GM12873 (cell line): ENCODE results near the gene GLCE.

Source experiments
- TF ChIP-seq, protein P1 (sequence below): IDR thresholded peaks from 2 replicates; pipeline ENCODE4 v1.5.1; 2012; ENCODE audit warnings: low read depth, mild to moderate bottlenecking, moderate library complexity, low read length, control low read depth; ENCODE audit not compliant: insufficient read depth; ENCODE audit errors: missing control alignments

Gene GLCE

DNA sequence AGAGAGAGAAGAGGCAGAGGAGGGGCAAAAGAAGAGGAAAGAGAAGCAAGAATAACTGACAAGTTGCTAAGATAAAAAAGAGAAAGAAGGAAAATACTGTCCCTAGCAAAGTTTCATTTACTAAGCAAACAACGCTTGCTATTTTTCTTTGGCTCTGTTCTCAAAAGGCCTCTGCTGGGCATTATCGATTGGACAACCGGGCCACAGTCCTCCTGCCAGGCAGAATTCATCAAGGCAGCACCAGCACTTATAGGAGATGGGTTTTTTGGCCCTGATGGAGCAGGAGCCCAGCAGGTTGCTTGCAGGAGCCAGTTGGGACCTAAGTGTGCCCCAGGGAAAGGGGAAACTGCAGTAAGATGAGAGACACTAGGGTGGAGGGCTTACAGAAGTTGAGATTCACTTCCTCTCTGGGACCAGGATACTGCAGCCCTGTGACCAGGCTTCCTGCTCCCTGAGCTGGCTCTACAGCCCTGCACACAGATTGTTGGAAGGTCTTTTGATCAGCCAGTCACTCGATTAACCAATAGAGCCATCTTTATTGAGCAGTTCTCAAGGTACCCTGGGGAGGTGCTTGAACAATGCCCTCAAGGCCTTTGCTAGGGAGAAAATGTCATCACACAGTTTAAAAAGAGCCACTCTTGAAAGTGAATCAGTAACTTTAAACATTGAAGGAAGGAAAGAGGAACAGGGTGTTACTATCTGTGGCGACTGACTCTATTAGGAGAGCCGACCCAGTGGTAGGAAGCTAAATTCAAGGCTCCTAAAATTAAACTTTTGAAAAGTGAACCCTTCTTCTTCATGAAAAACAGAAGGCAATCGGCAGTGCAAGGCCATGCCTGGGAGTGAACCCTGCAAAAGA, 28.8 kb upstream of the GLCE start:
- TF ChIP-seq, protein P1, sequence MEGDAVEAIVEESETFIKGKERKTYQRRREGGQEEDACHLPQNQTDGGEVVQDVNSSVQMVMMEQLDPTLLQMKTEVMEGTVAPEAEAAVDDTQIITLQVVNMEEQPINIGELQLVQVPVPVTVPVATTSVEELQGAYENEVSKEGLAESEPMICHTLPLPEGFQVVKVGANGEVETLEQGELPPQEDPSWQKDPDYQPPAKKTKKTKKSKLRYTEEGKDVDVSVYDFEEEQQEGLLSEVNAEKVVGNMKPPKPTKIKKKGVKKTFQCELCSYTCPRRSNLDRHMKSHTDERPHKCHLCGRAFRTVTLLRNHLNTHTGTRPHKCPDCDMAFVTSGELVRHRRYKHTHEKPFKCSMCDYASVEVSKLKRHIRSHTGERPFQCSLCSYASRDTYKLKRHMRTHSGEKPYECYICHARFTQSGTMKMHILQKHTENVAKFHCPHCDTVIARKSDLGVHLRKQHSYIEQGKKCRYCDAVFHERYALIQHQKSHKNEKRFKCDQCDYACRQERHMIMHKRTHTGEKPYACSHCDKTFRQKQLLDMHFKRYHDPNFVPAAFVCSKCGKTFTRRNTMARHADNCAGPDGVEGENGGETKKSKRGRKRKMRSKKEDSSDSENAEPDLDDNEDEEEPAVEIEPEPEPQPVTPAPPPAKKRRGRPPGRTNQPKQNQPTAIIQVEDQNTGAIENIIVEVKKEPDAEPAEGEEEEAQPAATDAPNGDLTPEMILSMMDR: no peak

GRCh38 chr15:69132430-69132829, 28.0 kb upstream of the GLCE start:
- TF ChIP-seq, protein P1: no peak

- TF ChIP-seq, protein P1: no peak
Measured at GRCh38 chr15:69132977-69133861, 27.2 kb upstream of the GLCE start.

DNA sequence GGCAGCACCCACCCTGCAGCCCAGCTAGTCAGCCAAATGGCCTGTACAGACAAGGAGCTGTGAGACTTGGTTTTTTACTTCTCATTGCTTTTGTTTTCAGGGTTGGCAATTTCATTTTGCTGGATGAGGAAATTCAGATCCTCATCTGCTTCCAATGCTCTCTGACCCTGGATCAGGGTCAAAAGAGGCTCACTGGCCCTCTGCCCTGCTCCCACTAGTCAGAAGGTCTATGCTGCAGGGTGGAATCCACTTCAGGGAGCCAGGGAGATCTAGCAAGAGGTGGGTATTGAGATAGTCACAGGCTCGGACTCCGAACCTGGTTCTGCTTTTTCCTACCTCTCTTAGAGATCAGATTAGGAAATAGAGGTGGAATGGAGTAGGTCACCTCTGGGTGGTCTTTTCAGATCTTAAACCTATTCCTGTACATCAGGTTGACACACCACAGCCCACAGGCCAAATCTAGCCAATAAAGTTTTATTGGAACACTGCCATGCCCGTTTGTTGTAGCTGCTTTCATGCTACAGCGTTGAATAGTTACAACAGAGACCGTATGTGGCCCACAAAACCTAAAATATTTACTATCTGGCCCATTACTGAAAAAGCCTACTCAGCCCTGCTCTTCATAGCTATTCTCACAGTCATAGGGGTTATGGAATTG, 26.4 kb upstream of the GLCE start:
- TF ChIP-seq, protein P1: no peak

DNA sequence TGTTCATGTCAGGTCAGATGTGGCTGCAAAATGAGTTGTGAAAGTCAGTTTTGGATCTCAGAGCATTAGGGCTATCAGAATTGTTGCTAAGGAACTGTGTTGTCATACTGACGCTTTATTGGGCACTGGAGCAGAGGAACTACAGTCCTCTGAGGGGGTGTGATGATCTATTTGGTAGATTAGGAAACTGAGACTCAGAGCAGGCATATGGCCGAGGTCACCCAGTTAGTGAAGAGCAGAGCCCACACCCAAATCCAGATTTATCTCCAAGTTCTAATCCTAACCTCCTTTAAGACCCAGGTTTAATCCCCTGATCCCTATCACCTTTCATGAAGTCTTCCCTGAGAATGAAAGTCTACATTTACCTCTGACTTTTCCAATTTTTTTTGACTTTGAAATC, 25.6 kb upstream of the GLCE start:
- TF ChIP-seq, protein P1: no peak

DNA sequence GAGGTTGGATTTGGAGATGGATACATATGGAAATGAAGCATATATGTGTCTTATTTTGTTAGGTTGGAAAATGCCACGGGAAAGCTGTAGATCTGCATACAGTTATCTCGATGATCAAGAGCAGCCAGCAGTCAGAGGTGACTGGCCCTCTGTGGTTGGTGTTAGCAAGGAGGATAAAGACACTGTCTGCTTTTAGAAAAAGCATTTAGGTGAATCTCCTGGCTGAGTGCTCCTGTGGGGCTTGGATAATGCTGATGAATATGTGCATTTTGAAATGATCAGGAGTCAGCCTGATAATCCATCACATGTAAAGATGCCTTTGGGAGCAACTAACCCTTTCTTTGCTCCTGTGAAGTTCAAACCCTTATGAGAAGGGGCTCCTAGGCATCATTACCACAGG, 24.9 kb upstream of the GLCE start:
- TF ChIP-seq, protein P1: no peak

DNA sequence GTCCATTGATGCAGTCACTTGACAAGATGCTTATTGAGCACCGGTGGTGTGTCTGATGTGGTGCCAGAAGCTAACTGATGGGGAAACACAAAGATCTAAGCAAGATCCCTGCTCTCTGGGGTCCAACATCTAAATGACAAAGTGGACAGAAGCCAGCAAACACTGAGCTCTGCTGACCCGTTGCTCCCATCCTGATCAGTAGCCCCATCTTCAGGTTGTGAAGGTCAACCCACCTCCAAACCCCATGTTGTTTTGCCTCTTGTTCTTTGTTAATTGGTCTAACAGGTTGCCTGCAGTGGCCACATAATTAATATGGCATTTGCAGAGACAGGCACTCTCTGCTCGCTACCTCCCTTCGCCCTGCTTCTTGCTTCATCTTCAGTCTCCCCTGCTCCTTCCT, 21.5 kb upstream of the GLCE start:
- TF ChIP-seq, protein P1: no peak
